Keratinocyte (primary cell): ENCODE measurements around the gene MBD3L2. TPM values are rescaled to one million over a fixed set of nuclear protein-coding genes. Genes with fewer than 3 reads are reported as not detected.
"Not testable (repeated sequence)": the region's sequence is repeated elsewhere in the genome, so short reads cannot be mapped to it uniquely, and the experiment has no call there.

Experiments
- DNase-seq: peaks from one replicate; pipeline ENCODE4 v3.0.0-alpha.2; 2011; ENCODE audit warnings: low read depth, missing footprints, low spot score
- FAIRE-seq: peaks from 2 replicates; lab custom pipeline; 2011; peaks lifted over from hg19 to GRCh38; lab: Jason Lieb, UNC
- H2AFZ ChIP-seq: 2 replicates; pipeline ENCODE4 v1.6.0; 2012; ENCODE audit warnings: low read length, control low read depth, inconsistent platforms; ENCODE audit not compliant: control insufficient read depth
- H3K27ac ChIP-seq: 2 replicates; pipeline ENCODE4 v1.5.1; 2011; ENCODE audit warnings: low read length; ENCODE audit not compliant: control insufficient read depth, insufficient read depth
- H3K27me3 ChIP-seq: 3 replicates; pipeline ENCODE4 v1.6.0; 2011; ENCODE audit warnings: low read length; ENCODE audit not compliant: control insufficient read depth, insufficient read depth; ENCODE audit errors: extremely low read depth
- H3K36me3 ChIP-seq, 2 experiments: 2 replicates in 1 of 2; 3 replicates in 1 of 2; pipeline ENCODE4 v1.5.1; 2011; ENCODE audit warnings: low read length in 2 of 2, mild to moderate bottlenecking in 1 of 2; ENCODE audit not compliant: control insufficient read depth in 2 of 2, insufficient read depth in 2 of 2; ENCODE audit errors: extremely low read depth in 1 of 2
- H3K4me1 ChIP-seq: 3 replicates; pipeline ENCODE4 v1.5.1; 2011; ENCODE audit warnings: low read length; ENCODE audit not compliant: control insufficient read depth, insufficient read depth; ENCODE audit errors: extremely low read depth
- H3K4me2 ChIP-seq: 3 replicates; pipeline ENCODE4 v1.6.0; 2011; ENCODE audit warnings: low read depth, low read length; ENCODE audit not compliant: control insufficient read depth, insufficient read depth; ENCODE audit errors: extremely low read depth
- H3K4me3 ChIP-seq, 3 experiments: fragments of 200-600 bp in 1 of 3; sonication (generic) in 1 of 3; 2 replicates in 2 of 3; 3 replicates in 1 of 3; pipeline ENCODE4 v1.5.1; 2011 to 2016; ENCODE audit warnings: low read length in 3 of 3, mild to moderate bottlenecking in 3 of 3, control low read depth in 2 of 3, inconsistent platforms in 1 of 3, low read depth in 1 of 3, mixed read lengths in 1 of 3, mixed run types in 1 of 3, moderate library complexity in 1 of 3; ENCODE audit not compliant: control insufficient read depth in 2 of 3, insufficient read depth in 2 of 3; ENCODE audit errors: extremely low read depth in 1 of 3
- H3K79me2 ChIP-seq: 2 replicates; pipeline ENCODE4 v1.6.0; 2012; ENCODE audit warnings: low read length; ENCODE audit not compliant: control insufficient read depth, insufficient read depth
- H3K9ac ChIP-seq: 3 replicates; pipeline ENCODE4 v1.6.0; 2011; ENCODE audit warnings: low read length; ENCODE audit not compliant: control insufficient read depth, insufficient read depth; ENCODE audit errors: extremely low read depth
- H3K9me1 ChIP-seq: 3 replicates; pipeline ENCODE4 v1.6.0; 2011; ENCODE audit warnings: low read length; ENCODE audit not compliant: control insufficient read depth, insufficient read depth; ENCODE audit errors: extremely low read depth
- H3K9me3 ChIP-seq: 2 replicates; pipeline ENCODE4 v1.5.1; 2012; ENCODE audit warnings: low read depth, low read length; ENCODE audit not compliant: control insufficient read depth
- H4K20me1 ChIP-seq: 3 replicates; pipeline ENCODE4 v1.6.0; 2011; ENCODE audit warnings: low read length; ENCODE audit not compliant: control insufficient read depth, insufficient read depth; ENCODE audit errors: extremely low read depth
- CTCF ChIP-seq, 3 experiments: IDR thresholded peaks in 1 of 3; conservative IDR thresholded peaks in 1 of 3; optimal IDR thresholded peaks in 1 of 3; 2 replicates in 2 of 3; 3 replicates in 1 of 3; pipeline versions ENCODE3 to v1.5.1; 2011; ENCODE audit warnings: low read length in 3 of 3, mild to moderate bottlenecking in 3 of 3, moderate library complexity in 2 of 3, control low read depth in 1 of 3, inconsistent platforms in 1 of 3; ENCODE audit not compliant: insufficient read depth in 2 of 3; ENCODE audit errors: extremely low read depth in 1 of 3
- EZH2 ChIP-seq: IDR thresholded peaks from one replicate; pipeline ENCODE4 v1.6.1; 2012; ENCODE audit warnings: inconsistent platforms, mild to moderate bottlenecking, low read length, moderate library complexity
- dilution Hi-C: fragments of 300-500 bp; cut with MboI; formaldehyde crosslinking; loops from one replicate; pipeline ENCODE4 v1.7.0; 2020; ENCODE audit warnings: low sequenced_read_pairs; ENCODE audit not compliant: extremely low pct_ligation_motif_present
- polyA plus RNA-seq, 5 experiments: library from polyadenylated mRNA; depleted of rRNA in 3 of 5; stranded (reverse) in 3 of 5; stranded (forward) in 1 of 5; unstranded in 1 of 5; fragments of >200 nt; gene quantifications; 1 replicate in 1 of 5; 2 replicates in 3 of 5; 3 replicates in 1 of 5; pipeline versions ENCODE4 v1.2.1 to v1.2.3, GENCODE V29; 2011 to 2012; ENCODE audit warnings: missing spikeins in 2 of 5, low read depth in 1 of 5, low replicate concordance in 1 of 5

The MBD3L2 gene
- polyA plus RNA-seq, 1 donor (not counting 4 experiments of a cell fraction or from before 2014, with no cell fraction given), result not detected

DNA sequence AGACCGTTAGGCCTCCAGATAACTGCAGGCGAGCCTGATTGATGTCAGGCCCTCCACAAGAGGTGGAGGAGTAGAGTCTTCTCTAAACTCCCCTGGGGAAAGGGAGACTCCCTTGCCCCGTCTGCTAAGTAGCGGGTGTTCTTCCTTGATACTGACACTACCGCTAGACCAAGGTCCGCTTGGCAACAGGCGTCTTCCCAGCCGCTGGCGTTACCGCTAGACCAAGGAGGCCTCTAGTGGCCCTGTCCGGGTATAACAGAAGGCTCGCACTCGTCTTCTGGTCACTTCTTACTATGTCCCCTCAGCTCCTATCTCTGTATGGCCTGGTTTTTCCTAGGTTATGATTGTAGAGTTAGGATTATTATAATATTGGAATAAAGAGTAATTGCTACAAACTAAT lies 18.0 kb downstream of the MBD3L2 start:
- H3K4me2 ChIP-seq, H3K4me3 ChIP-seq, H3K27me3 ChIP-seq, dilution Hi-C loops, H3K9me1 ChIP-seq, H3K9ac ChIP-seq, H4K20me1 ChIP-seq, DNase-seq, H3K27ac ChIP-seq, H3K9me3 ChIP-seq, H3K4me1 ChIP-seq, FAIRE-seq, H3K36me3 ChIP-seq: not testable (repeated sequence)
- Histone ChIP-seq H2AFZ (peak overlapping the region; percentile 8), H3K79me2 (peaks cover 11% of the 10 kb centered on the region)
- TF ChIP-seq CTCF (optimal IDR thresholded peaks at IDR 0.05 in 1 of 3, IDR thresholded peaks at IDR 0.05 in 1 of 3, conservative IDR thresholded peaks at IDR 0.05 in 1 of 3; ENCODE audit: extremely low read depth in 1 of 3, insufficient read depth in 2 of 3, low read length in 3 of 3), result peak in 2 of 3 experiments; percentile 12 to 27

- Histone ChIP-seq H3K27me3 (no peaks in the 10 kb centered on the region), H3K4me3 (no peak overlapping the region), H3K27ac (no peak overlapping the region), H3K4me2 (no peak overlapping the region), H4K20me1 (no peaks in the 10 kb centered on the region), H3K9me1 (no peaks in the 10 kb centered on the region), H3K9ac (no peak overlapping the region), H3K9me3 (no peaks in the 10 kb centered on the region), H3K4me1 (peaks cover 6% of the 10 kb centered on the region), H2AFZ (no peak overlapping the region), H3K36me3 (peaks cover 6 to 8% of the 10 kb centered on the region in 2 experiments), H3K79me2 (peaks cover 11% of the 10 kb centered on the region)
- TF ChIP-seq EZH2 (no peak), CTCF (optimal IDR thresholded peaks at IDR 0.05 in 1 of 3, IDR thresholded peaks at IDR 0.05 in 1 of 3, conservative IDR thresholded peaks at IDR 0.05 in 1 of 3; ENCODE audit: extremely low read depth in 1 of 3, insufficient read depth in 2 of 3, low read length in 3 of 3) (no peak)
- dilution Hi-C loops, result no loop called here
- DNase-seq (no peak), FAIRE-seq (no peak)
Measured at GRCh38 chr19:7067716-7068115, 18.6 kb downstream of the MBD3L2 start.
